DOHH2 (cell line): ENCODE measurements around the gene GCG.

Experiments
- H3F3A ChIP-seq: fragments of 200-600 bp; sonication (generic), shearing (Covaris generic); 2 replicates; pipeline ENCODE4 v1.6.0; 2016; ENCODE audit warnings: antibody characterized with exemption, mild to moderate bottlenecking; ENCODE audit not compliant: control insufficient read depth, insufficient read depth
- H3K27ac ChIP-seq: fragments of 200-600 bp; sonication (generic); 2 replicates; pipeline ENCODE4 v1.5.1; 2014; ENCODE audit warnings: low read depth, mild to moderate bottlenecking, low read length, moderate library complexity
- H3K27me3 ChIP-seq: fragments of 200-600 bp; sonication (generic); 2 replicates; pipeline ENCODE4 v1.6.1; 2014; ENCODE audit warnings: mild to moderate bottlenecking, low read length, mixed read lengths; ENCODE audit not compliant: control insufficient read depth
- H3K36me3 ChIP-seq: fragments of 200-600 bp; sonication (generic); 2 replicates; pipeline ENCODE4 v1.6.1; 2014; ENCODE audit warnings: mild to moderate bottlenecking, low read length, moderate library complexity, mixed read lengths; ENCODE audit not compliant: control insufficient read depth
- H3K4me1 ChIP-seq: fragments of 200-600 bp; sonication (generic); 2 replicates; pipeline ENCODE4 v1.6.1; 2014; ENCODE audit warnings: mild to moderate bottlenecking, low read length, mixed read lengths; ENCODE audit not compliant: control insufficient read depth
- H3K4me2 ChIP-seq: fragments of 200-600 bp; sonication (generic); 2 replicates; pipeline ENCODE4 v1.6.0; 2014; ENCODE audit warnings: mild to moderate bottlenecking, low read length, moderate library complexity
- H3K4me3 ChIP-seq: fragments of 200-600 bp; sonication (generic); 2 replicates; pipeline ENCODE4 v1.5.1; 2014; ENCODE audit warnings: mild to moderate bottlenecking, low read length, mixed read lengths
- H3K79me2 ChIP-seq: fragments of 200-600 bp; sonication (generic); 2 replicates; pipeline ENCODE4 v1.6.1; 2014; ENCODE audit warnings: mild to moderate bottlenecking, low read length, mixed read lengths; ENCODE audit not compliant: control insufficient read depth
- H3K9me2 ChIP-seq: fragments of 200-600 bp; sonication (generic); replicated peaks from 2 replicates; pipeline ENCODE4 v1.6.1; 2014; ENCODE audit warnings: mild to moderate bottlenecking, low read length, mixed read lengths; ENCODE audit not compliant: control insufficient read depth
- H3K9me3 ChIP-seq: fragments of 200-600 bp; sonication (generic); 2 replicates; pipeline ENCODE4 v1.6.1; 2014; ENCODE audit warnings: antibody characterized with exemption, low read length, mixed read lengths; ENCODE audit not compliant: control insufficient read depth, insufficient read depth
- H4K20me1 ChIP-seq: fragments of 200-600 bp; sonication (generic); 2 replicates; pipeline ENCODE4 v1.6.0; 2014; ENCODE audit warnings: low read depth, mild to moderate bottlenecking, antibody characterized with exemption, low read length, moderate library complexity; ENCODE audit not compliant: control insufficient read depth, insufficient read depth
- EZH2phosphoT487 ChIP-seq: fragments of 200-600 bp; sonication (generic); IDR thresholded peaks from 2 replicates; pipeline ENCODE4 v1.6.1; 2017; ENCODE audit warnings: borderline replicate concordance, mild to moderate bottlenecking, antibody characterized with exemption, low read length, moderate library complexity, mixed read lengths
- TF ChIP-seq, protein P1 (sequence below): fragments of 200-600 bp; sonication (generic); IDR thresholded peaks from one replicate; pipeline ENCODE4 v1.5.1; 2014; ENCODE audit warnings: antibody characterized with exemption, mild to moderate bottlenecking, low read depth, low read length; ENCODE audit not compliant: poor library complexity, severe bottlenecking

The GCG gene

DNA sequence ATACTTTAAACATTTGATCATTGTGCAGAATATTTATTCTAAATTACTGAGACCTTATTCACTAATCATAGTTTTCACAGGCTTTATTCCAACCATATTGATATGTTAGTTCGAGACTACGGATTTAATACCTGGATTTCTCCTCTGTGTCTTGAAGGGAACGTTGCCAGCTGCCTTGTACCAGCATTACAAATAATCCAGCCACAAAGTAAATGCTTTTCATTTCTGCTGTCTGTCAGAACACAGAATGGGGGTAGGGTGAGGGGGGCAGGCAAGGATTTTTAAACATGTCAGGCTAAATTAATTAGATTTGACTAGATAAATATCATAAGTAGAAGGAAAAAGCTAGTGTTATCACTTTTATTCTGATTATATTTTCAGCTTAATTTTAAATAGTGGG is 3.1 kb downstream of the GCG start:
- Histone ChIP-seq H3K4me3 (no peak overlapping the region), H4K20me1 (no peaks in the 10 kb centered on the region), H3F3A (no peaks in the 10 kb centered on the region), H3K36me3 (no peaks in the 10 kb centered on the region), H3K4me1 (no peaks in the 10 kb centered on the region), H3K9me3 (no peaks in the 10 kb centered on the region), H3K27me3 (peaks cover 12% of the 10 kb centered on the region), H3K27ac (no peak overlapping the region), H3K4me2 (no peak overlapping the region), H3K79me2 (no peaks in the 10 kb centered on the region), H3K9me2 (no peaks in the 10 kb centered on the region)
- TF ChIP-seq, protein P1, sequence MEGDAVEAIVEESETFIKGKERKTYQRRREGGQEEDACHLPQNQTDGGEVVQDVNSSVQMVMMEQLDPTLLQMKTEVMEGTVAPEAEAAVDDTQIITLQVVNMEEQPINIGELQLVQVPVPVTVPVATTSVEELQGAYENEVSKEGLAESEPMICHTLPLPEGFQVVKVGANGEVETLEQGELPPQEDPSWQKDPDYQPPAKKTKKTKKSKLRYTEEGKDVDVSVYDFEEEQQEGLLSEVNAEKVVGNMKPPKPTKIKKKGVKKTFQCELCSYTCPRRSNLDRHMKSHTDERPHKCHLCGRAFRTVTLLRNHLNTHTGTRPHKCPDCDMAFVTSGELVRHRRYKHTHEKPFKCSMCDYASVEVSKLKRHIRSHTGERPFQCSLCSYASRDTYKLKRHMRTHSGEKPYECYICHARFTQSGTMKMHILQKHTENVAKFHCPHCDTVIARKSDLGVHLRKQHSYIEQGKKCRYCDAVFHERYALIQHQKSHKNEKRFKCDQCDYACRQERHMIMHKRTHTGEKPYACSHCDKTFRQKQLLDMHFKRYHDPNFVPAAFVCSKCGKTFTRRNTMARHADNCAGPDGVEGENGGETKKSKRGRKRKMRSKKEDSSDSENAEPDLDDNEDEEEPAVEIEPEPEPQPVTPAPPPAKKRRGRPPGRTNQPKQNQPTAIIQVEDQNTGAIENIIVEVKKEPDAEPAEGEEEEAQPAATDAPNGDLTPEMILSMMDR = no peak

DNA sequence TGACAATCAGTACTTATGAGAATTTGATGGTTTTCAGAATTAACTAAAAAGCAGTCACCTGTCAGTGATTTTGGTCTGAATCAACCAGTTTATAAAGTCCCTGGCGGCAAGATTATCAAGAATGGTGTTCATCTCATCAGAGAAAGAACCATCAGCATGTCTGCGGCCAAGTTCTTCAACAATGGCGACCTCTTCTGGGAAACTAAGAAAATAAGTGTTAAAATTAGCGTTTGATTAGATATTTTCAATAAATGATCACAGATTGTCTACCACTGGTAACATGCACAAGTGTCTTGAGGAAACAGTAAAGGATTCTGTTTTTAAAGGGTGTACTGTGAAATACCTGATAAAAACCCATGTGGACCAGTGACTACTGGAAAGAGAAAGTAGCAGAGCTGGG is 8.1 kb downstream of the GCG start:
- Histone ChIP-seq H3K4me3 (no peak overlapping the region), H3F3A (no peaks in the 10 kb centered on the region), H3K27ac (no peak overlapping the region), H4K20me1 (no peaks in the 10 kb centered on the region), H3K36me3 (no peaks in the 10 kb centered on the region), H3K27me3 (peaks cover 11% of the 10 kb centered on the region), H3K4me1 (no peaks in the 10 kb centered on the region), H3K79me2 (no peaks in the 10 kb centered on the region), H3K9me2 (no peaks in the 10 kb centered on the region), H3K4me2 (no peak overlapping the region), H3K9me3 (no peaks in the 10 kb centered on the region)
- TF ChIP-seq EZH2phosphoT487 = no peak
- TF ChIP-seq, protein P1 = no peak

DNA sequence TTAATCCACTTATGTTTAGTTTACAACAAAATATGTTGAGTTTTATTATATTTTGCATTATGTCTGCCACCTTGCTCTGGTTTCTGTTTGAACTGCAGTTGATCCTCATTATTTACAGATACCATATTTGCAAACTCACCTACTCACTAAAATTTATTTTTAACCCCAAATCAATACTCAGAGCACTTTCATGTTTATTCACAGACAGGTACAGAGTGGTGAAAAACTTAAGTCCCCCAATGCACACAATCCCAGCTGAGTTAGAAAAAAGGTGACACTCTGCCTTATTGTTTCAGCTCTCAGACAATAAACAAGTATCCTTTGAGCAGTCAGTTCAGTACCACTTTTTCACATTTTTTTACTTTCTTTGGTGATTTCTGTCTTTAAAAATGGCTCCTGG is 13.7 kb downstream of the GCG start:
- no peaks in the 10 kb centered on the region for H3K9me2 ChIP-seq
- H3K4me3 ChIP-seq = no peak overlapping the region
- no peaks in the 10 kb centered on the region for H4K20me1 ChIP-seq
- H3K27me3 ChIP-seq = no peaks in the 10 kb centered on the region
- TF ChIP-seq EZH2phosphoT487 = no peak
- TF ChIP-seq, protein P1 = no peak
- no peaks in the 10 kb centered on the region for H3K36me3 ChIP-seq
- H3K4me1 ChIP-seq = no peaks in the 10 kb centered on the region
- no peaks in the 10 kb centered on the region for H3K79me2 ChIP-seq
- no peaks in the 10 kb centered on the region for H3F3A ChIP-seq
- H3K27ac ChIP-seq = no peak overlapping the region
- H3K9me3 ChIP-seq = no peaks in the 10 kb centered on the region
- no peak overlapping the region for H3K4me2 ChIP-seq

DNA sequence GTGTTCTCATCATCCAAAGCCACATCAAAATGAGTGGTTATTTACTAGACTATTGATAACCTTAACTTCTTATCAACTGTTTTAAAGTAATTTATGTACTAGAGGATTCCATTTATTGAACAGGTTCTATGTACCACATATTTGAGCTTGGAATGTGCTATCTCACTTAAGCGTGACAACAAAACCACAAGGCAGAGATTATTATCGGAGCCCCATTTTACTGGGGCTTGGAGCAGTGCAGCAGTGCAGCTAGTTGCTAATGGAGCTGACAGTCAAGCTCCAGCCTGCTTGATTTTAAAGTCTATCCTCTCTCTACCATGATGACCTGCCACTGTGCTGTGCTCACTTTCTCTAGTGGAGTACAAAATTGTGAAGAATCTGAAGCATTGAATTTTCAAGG is 24.6 kb downstream of the GCG start:
- TF ChIP-seq, protein P1 = no peak
- TF ChIP-seq EZH2phosphoT487 = no peak
- Histone ChIP-seq H3K79me2 (no peaks in the 10 kb centered on the region), H3F3A (no peaks in the 10 kb centered on the region), H4K20me1 (no peaks in the 10 kb centered on the region), H3K4me2 (no peak overlapping the region), H3K4me1 (peaks cover 23% of the 10 kb centered on the region), H3K9me3 (no peaks in the 10 kb centered on the region), H3K9me2 (no peaks in the 10 kb centered on the region), H3K27ac (no peak overlapping the region), H3K27me3 (no peaks in the 10 kb centered on the region), H3K36me3 (no peaks in the 10 kb centered on the region), H3K4me3 (no peak overlapping the region)
